Smooth muscle cell (in vitro differentiated cells): ENCODE results near the gene OGDH. TPM values are rescaled to one million over a fixed set of nuclear protein-coding genes. Genes with fewer than 3 reads are reported as not detected.

Experiments used
- DNase-seq: peaks from one replicate; lab custom pipeline; 2025; ENCODE audit not compliant: unreplicated experiment; lab: John Stamatoyannopoulos, UW
- H2AFZ ChIP-seq: fragments of 200-600 bp; sonication (generic); 2 replicates; pipeline ENCODE4 v1.6.0; 2016; ENCODE audit warnings: antibody characterized with exemption, low read depth, mild to moderate bottlenecking
- H3F3A ChIP-seq: fragments of 200-600 bp; sonication (generic); 2 replicates; pipeline ENCODE4 v1.6.0; 2017; ENCODE audit warnings: antibody characterized with exemption, low read depth
- H3K27ac ChIP-seq: fragments of 200-600 bp; sonication (generic); 2 replicates; pipeline ENCODE4 v1.5.1; 2016; ENCODE audit warnings: low read depth, mild to moderate bottlenecking
- H3K27me3 ChIP-seq: fragments of 200-600 bp; sonication (generic); 2 replicates; pipeline ENCODE4 v1.6.1; 2016; ENCODE audit warnings: low read depth, mild to moderate bottlenecking
- H3K36me3 ChIP-seq: fragments of 200-600 bp; sonication (generic); 2 replicates; pipeline ENCODE4 v1.5.1; 2016; ENCODE audit warnings: low read depth
- H3K4me1 ChIP-seq: fragments of 200-600 bp; sonication (generic); 2 replicates; pipeline ENCODE4 v1.5.1; 2016; ENCODE audit warnings: low read depth
- H3K4me2 ChIP-seq: fragments of 200-600 bp; sonication (generic); 2 replicates; pipeline ENCODE4 v1.6.0; 2016; ENCODE audit warnings: mild to moderate bottlenecking
- H3K4me3 ChIP-seq: fragments of 200-600 bp; sonication (generic); 2 replicates; pipeline ENCODE4 v1.5.1; 2016; ENCODE audit warnings: mild to moderate bottlenecking
- H3K79me2 ChIP-seq: fragments of 200-600 bp; sonication (generic); 2 replicates; pipeline ENCODE4 v1.6.0; 2016; ENCODE audit warnings: low read depth, mild to moderate bottlenecking
- H3K9ac ChIP-seq: fragments of 200-600 bp; sonication (generic); 2 replicates; pipeline ENCODE4 v1.6.0; 2016; ENCODE audit warnings: low read depth
- H3K9me3 ChIP-seq: fragments of 200-600 bp; sonication (generic); replicated peaks from 2 replicates; pipeline ENCODE4 v1.5.1; 2016; ENCODE audit warnings: low read depth
- H4K20me1 ChIP-seq: fragments of 200-600 bp; sonication (generic); 2 replicates; pipeline ENCODE4 v1.6.0; 2016; ENCODE audit warnings: low read depth
- CTCF ChIP-seq: fragments of 200-600 bp; sonication (generic); IDR thresholded peaks from 2 replicates; pipeline ENCODE4 v1.5.1; 2017; ENCODE audit warnings: borderline replicate concordance, mild to moderate bottlenecking, antibody characterized with exemption; ENCODE audit not compliant: insufficient read depth, poor library complexity, severe bottlenecking
- WGBS: methylation state at CpG from one replicate; pipeline ENCODE4 v1.1.7; 2016; ENCODE audit warnings: low lambda C conversion rate; 5-methylcytosine and 5-hydroxymethylcytosine counted together
- polyA plus RNA-seq: library from polyadenylated mRNA; unstranded; fragments of >200 nt; fragmentation: Nextera tagmentation; extraction: Ambion mirVana; gene quantifications from 2 replicates; pipeline ENCODE4 v1.2.1, GENCODE V29; 2016
- total RNA-seq: library from RNA; depleted of rRNA; stranded (reverse); fragments of >200 nt; gene quantifications from 2 replicates; pipeline ENCODE4 v1.2.3, GENCODE V29; 2014

Gene OGDH
- total RNA-seq = 23.4 and 34.2 TPM in 2 replicates
- polyA plus RNA-seq = 31.0 and 32.6 TPM in 2 replicates

GRCh38 chr7:44606341-44607140, at the start of gene OGDH:
Gene OGDH (plus strand): TSS chr7:44606627. CDS start chr7:44624344, 17,717 bp downstream.
- Histone ChIP-seq H3K4me3 (peak within 1 kb of the TSS; percentile 93), H3F3A (no peaks in the 10 kb centered on the region), H3K4me2 (peak within 1 kb of the TSS; percentile 93), H3K27ac (peak within 1 kb of the TSS; percentile 94), H3K79me2 (peaks cover 46% of the 10 kb centered on the region), H4K20me1 (peaks cover 37% of the 10 kb centered on the region), H3K9me3 (no peaks in the 10 kb centered on the region), H3K36me3 (no peaks in the 10 kb centered on the region), H3K9ac (peak within 1 kb of the TSS; percentile 97), H2AFZ (peak within 1 kb of the TSS; percentile 82), H3K27me3 (no peaks in the 10 kb centered on the region), H3K4me1 (peaks cover 4% of the 10 kb centered on the region)
- no peak for TF ChIP-seq CTCF
- WGBS = under 1% methylated on average over 79 of the region's 93 CpGs
- DNase-seq = peak; percentile 99

- Histone ChIP-seq H3K27me3 (no peaks in the 10 kb centered on the region), H3K4me3 (no peak overlapping the region), H2AFZ (no peak overlapping the region), H3K4me1 (no peaks in the 10 kb centered on the region), H3K36me3 (no peaks in the 10 kb centered on the region), H3K4me2 (no peak overlapping the region), H3K27ac (no peak overlapping the region), H4K20me1 (no peaks in the 10 kb centered on the region), H3K9me3 (no peaks in the 10 kb centered on the region), H3K9ac (no peak overlapping the region), H3F3A (no peaks in the 10 kb centered on the region), H3K79me2 (no peaks in the 10 kb centered on the region)
- DNase-seq = no peak
- TF ChIP-seq CTCF = no peak
- 83% methylated on average over 2 of the region's 2 CpGs for WGBS
These were observed 48.9 kb upstream of the OGDH start for GRCh38 chr7:44557485-44557884.

- H4K20me1 ChIP-seq = peaks cover 4% of the 10 kb centered on the region
- no peak overlapping the region for H2AFZ ChIP-seq
- H3K36me3 ChIP-seq = no peaks in the 10 kb centered on the region
- no peak for DNase-seq
- WGBS = 89% methylated on average over 4 of the region's 4 CpGs
- no peaks in the 10 kb centered on the region for H3K9me3 ChIP-seq
- no peak for TF ChIP-seq CTCF
- H3K9ac ChIP-seq = no peak overlapping the region
- H3K4me2 ChIP-seq = no peak overlapping the region
- H3K4me1 ChIP-seq = no peaks in the 10 kb centered on the region
- no peaks in the 10 kb centered on the region for H3K27me3 ChIP-seq
- H3K27ac ChIP-seq = no peak overlapping the region
- H3K79me2 ChIP-seq = no peaks in the 10 kb centered on the region
- H3K4me3 ChIP-seq = no peak overlapping the region
- H3F3A ChIP-seq = no peaks in the 10 kb centered on the region
These were observed 46.9 kb upstream of the OGDH start for GRCh38 chr7:44559485-44559884.

- H3F3A ChIP-seq = no peaks in the 10 kb centered on the region
- no peaks in the 10 kb centered on the region for H3K27me3 ChIP-seq
- H2AFZ ChIP-seq = no peak overlapping the region
- H3K4me1 ChIP-seq = no peaks in the 10 kb centered on the region
- H3K79me2 ChIP-seq = no peaks in the 10 kb centered on the region
- no peaks in the 10 kb centered on the region for H3K9me3 ChIP-seq
- no peak overlapping the region for H3K27ac ChIP-seq
- peaks cover 17% of the 10 kb centered on the region for H4K20me1 ChIP-seq
- H3K9ac ChIP-seq = no peak overlapping the region
- no peaks in the 10 kb centered on the region for H3K36me3 ChIP-seq
- no peak for TF ChIP-seq CTCF
- no peak for DNase-seq
- 90% methylated on average over 6 of the region's 6 CpGs for WGBS
- no peak overlapping the region for H3K4me2 ChIP-seq
- H3K4me3 ChIP-seq = no peak overlapping the region
These were observed 44.9 kb upstream of the OGDH start for GRCh38 chr7:44561481-44561880.
